ENCODE data around the gene SLC66A3.

SLC66A3 gene

DNA sequence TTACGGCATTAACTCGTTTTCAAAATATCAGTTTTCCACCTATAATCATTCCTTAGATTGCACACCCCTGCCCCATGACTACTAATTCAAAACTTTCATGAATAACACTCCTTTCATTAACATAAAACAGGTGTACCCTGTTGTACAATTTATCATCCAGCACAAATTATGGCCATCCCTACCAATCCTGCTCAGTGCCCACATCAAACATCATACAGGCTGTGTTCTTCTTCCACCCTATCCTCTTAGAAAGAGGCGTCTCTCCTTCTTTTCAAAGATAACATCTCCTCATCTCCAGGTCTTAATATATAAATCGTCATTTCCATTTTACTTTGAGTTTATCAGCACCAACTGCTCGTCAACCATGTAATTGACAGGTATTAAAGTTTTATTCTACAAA lies 67.6 kb downstream of the SLC66A3 start:
- DNase-seq = no peak

DNA sequence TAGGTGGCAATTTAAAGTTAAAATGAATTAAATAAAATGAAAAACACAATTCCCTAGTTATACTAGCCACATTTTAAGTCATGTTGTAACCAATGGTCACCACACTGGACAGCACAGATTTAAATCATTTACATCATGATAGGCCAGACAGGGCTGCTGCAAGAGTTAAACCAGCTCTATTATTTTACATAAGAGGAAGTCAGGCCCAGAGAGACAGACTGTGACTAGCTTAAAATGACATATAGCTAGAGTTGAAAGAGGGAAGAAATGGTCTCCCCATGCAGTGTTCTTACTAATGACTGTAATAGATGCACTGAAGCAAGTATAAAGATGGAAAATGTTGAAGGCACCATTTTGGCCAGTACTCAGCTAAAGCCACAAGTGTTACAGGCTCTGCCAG lies 69.6 kb downstream of the SLC66A3 start:
- peak; percentile 35 for DNase-seq

DNA sequence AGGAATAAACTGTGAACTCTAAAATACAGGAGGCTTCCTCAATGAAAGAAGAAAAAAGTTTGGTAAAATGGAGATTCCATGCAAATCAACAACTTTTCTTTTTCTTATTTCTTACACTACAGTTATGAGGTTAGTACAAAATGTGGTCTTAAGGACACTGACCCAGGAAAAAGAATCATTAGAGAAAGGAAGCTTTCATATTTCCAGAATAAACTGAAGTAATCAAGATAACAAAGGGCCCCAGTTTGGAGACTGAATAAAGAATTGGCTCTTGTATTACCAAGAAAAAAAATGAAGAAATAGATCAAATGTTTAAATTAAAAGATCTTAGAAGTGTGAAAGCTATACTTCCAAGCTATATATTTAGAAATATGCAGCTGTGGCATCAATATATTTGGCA lies 72.3 kb downstream of the SLC66A3 start:
- no peak for DNase-seq
